H9 (cell line): ENCODE results near the gene REEP3. TPM values are rescaled to one million over a fixed set of nuclear protein-coding genes. Genes with fewer than 3 reads are reported as not detected.

Source experiments
- DNase-seq: peaks from one replicate; pipeline ENCODE4 v3.0.0-alpha.2; 2017
- H2AFZ ChIP-seq: one replicate; pipeline ENCODE4 v1.6.1; 2013; ENCODE audit warnings: mild to moderate bottlenecking, low read length, control low read depth, moderate library complexity
- H2AK5ac ChIP-seq: 2 replicates; pipeline ENCODE4 v1.6.1; 2013; ENCODE audit warnings: low read length, control low read depth, mixed read lengths; ENCODE audit not compliant: insufficient read length
- H2BK120ac ChIP-seq: one replicate; pipeline ENCODE4 v1.6.1; 2013; ENCODE audit warnings: low read depth, mild to moderate bottlenecking, low read length, control low read depth, inconsistent platforms; ENCODE audit not compliant: poor library complexity, severe bottlenecking
- H2BK12ac ChIP-seq: 2 replicates; pipeline ENCODE4 v1.6.1; 2013; ENCODE audit warnings: low read length, control low read depth, mixed read lengths, low read depth; ENCODE audit not compliant: insufficient read length
- H2BK15ac ChIP-seq: 2 replicates; pipeline ENCODE4 v1.6.1; 2013; ENCODE audit warnings: low read depth, low read length, control low read depth
- H2BK20ac ChIP-seq: one replicate; pipeline ENCODE4 v1.6.1; 2013; ENCODE audit warnings: low read depth, mild to moderate bottlenecking, low read length, control low read depth, inconsistent platforms; ENCODE audit not compliant: poor library complexity, severe bottlenecking
- H2BK5ac ChIP-seq: 2 replicates; pipeline ENCODE4 v1.6.1; 2013; ENCODE audit warnings: low read length, control low read depth, mixed read lengths; ENCODE audit not compliant: insufficient read length
- H3K14ac ChIP-seq: 2 replicates; pipeline ENCODE4 v1.6.1; 2013; ENCODE audit warnings: low read length, control low read depth; ENCODE audit not compliant: insufficient read depth
- H3K18ac ChIP-seq: 2 replicates; pipeline ENCODE4 v1.6.1; 2013; ENCODE audit warnings: low read depth, mild to moderate bottlenecking, mixed read lengths, low read length, control low read depth; ENCODE audit not compliant: insufficient read length
- H3K23ac ChIP-seq: 2 replicates; pipeline ENCODE4 v1.6.1; 2013; ENCODE audit warnings: low read length, control low read depth, mixed read lengths, low read depth; ENCODE audit not compliant: insufficient read length
- H3K23me2 ChIP-seq: 2 replicates; pipeline ENCODE4 v1.6.1; 2013; ENCODE audit warnings: low read depth, mild to moderate bottlenecking, mixed read lengths, low read length, control low read depth; ENCODE audit not compliant: insufficient read length, poor library complexity, severe bottlenecking
- H3K27ac ChIP-seq: 2 replicates; pipeline ENCODE4 v1.5.1; 2013; ENCODE audit warnings: low read length, control low read depth, mixed read lengths, low read depth; ENCODE audit not compliant: insufficient read length
- H3K27me3 ChIP-seq: 2 replicates; pipeline ENCODE4 v1.6.1; 2013; ENCODE audit warnings: low read length, control low read depth, inconsistent platforms; ENCODE audit not compliant: insufficient read depth
- H3K4ac ChIP-seq: 2 replicates; pipeline ENCODE4 v1.6.1; 2013; ENCODE audit warnings: low read depth, mild to moderate bottlenecking, control low read depth, inconsistent platforms, low read length, moderate library complexity
- H3K4me1 ChIP-seq: 2 replicates; pipeline ENCODE4 v1.6.1; 2013; ENCODE audit warnings: low read length, control low read depth, inconsistent platforms; ENCODE audit not compliant: insufficient read depth
- H3K4me2 ChIP-seq: 2 replicates; pipeline ENCODE4 v1.6.1; 2013; ENCODE audit warnings: low read length, control low read depth, mixed read lengths; ENCODE audit not compliant: insufficient read length, insufficient read depth
- H3K56ac ChIP-seq: 2 replicates; pipeline ENCODE4 v1.6.1; 2013; ENCODE audit warnings: low read depth, mild to moderate bottlenecking, mixed read lengths, low read length, control low read depth; ENCODE audit not compliant: insufficient read length
- H3K79me1 ChIP-seq: 2 replicates; pipeline ENCODE4 v1.6.1; 2013; ENCODE audit warnings: low read depth, mild to moderate bottlenecking, moderate library complexity, low read length, control low read depth, inconsistent platforms; ENCODE audit not compliant: insufficient read depth, poor library complexity, severe bottlenecking
- H3K79me2 ChIP-seq: 2 replicates; pipeline ENCODE4 v1.6.1; 2013; ENCODE audit warnings: low read length, control low read depth, inconsistent platforms; ENCODE audit not compliant: insufficient read depth
- H3K9ac ChIP-seq: 2 replicates; pipeline ENCODE4 v1.6.1; 2013; ENCODE audit warnings: low read length, control low read depth, mixed read lengths; ENCODE audit not compliant: insufficient read length; ENCODE audit errors: extremely low read depth
- H3K9me3 ChIP-seq: one replicate; pipeline ENCODE4 v1.6.1; 2013; ENCODE audit warnings: low read depth, low read length, inconsistent platforms; ENCODE audit not compliant: control insufficient read depth
- H3T11ph ChIP-seq: one replicate; pipeline ENCODE4 v1.6.1; 2013; ENCODE audit warnings: mild to moderate bottlenecking, low read length, control low read depth, inconsistent platforms
- H4K20me1 ChIP-seq: one replicate; pipeline ENCODE4 v1.6.1; 2013; ENCODE audit not compliant: control insufficient read depth, insufficient read length, insufficient read depth
- H4K5ac ChIP-seq: 2 replicates; pipeline ENCODE4 v1.6.1; 2013; ENCODE audit warnings: low read depth, mild to moderate bottlenecking, mixed read lengths, low read length, control low read depth; ENCODE audit not compliant: insufficient read length
- H4K8ac ChIP-seq: replicated peaks from 2 replicates; pipeline ENCODE4 v1.6.1; 2013; ENCODE audit warnings: low read length, control low read depth, mixed read lengths, low read depth; ENCODE audit not compliant: insufficient read length
- H4K91ac ChIP-seq: 2 replicates; pipeline ENCODE4 v1.6.1; 2013; ENCODE audit warnings: low read depth, mild to moderate bottlenecking, moderate library complexity, mixed read lengths, low read length, control low read depth; ENCODE audit not compliant: insufficient read length
- H3K27ac Mint-ChIP-seq, 3 experiments: 2 replicates in 2 of 3; 3 replicates in 1 of 3; pipeline ENCODE4 v1.8.0; 2020 to 2021; ENCODE audit warnings: mixed read lengths in 3 of 3, mild to moderate bottlenecking in 1 of 3, moderate library complexity in 1 of 3
- H3K27me3 Mint-ChIP-seq: 2 replicates; pipeline ENCODE4 v1.8.0; 2021; ENCODE audit warnings: low read depth, mild to moderate bottlenecking, moderate library complexity, mixed read lengths
- H3K36me3 Mint-ChIP-seq, 3 experiments: 2 replicates in 2 of 3; 3 replicates in 1 of 3; pipeline ENCODE4 v1.8.0; 2020 to 2021; ENCODE audit warnings: low read depth in 3 of 3, mixed read lengths in 3 of 3; ENCODE audit not compliant: insufficient read depth in 1 of 3
- H3K4me1 Mint-ChIP-seq, 2 experiments: 2 replicates each; pipeline ENCODE4 v1.8.0; 2020; ENCODE audit warnings: mixed read lengths in 2 of 2
- H3K4me3 Mint-ChIP-seq, 2 experiments: 2 replicates in 1 of 2; 3 replicates in 1 of 2; pipeline ENCODE4 v1.8.0; 2020 to 2021; ENCODE audit warnings: mild to moderate bottlenecking in 2 of 2, mixed read lengths in 2 of 2, moderate library complexity in 1 of 2
- H3K9me3 Mint-ChIP-seq, 2 experiments: 2 replicates in 1 of 2; 3 replicates in 1 of 2; pipeline ENCODE4 v1.8.0; 2020; ENCODE audit warnings: mild to moderate bottlenecking in 2 of 2, mixed read lengths in 2 of 2, moderate library complexity in 1 of 2
- WGBS: extraction: QIAGEN DNeasy Blood & Tissue Kit; methylation state at CpG from one replicate; pipeline ENCODE4 v1.1.7; 2013; ENCODE audit warnings: missing lambda C conversion rate, low lambda C conversion rate, mixed read lengths; ENCODE audit not compliant: insufficient read length; ENCODE audit errors: extremely low coverage; 5-methylcytosine and 5-hydroxymethylcytosine counted together
- total RNA-seq: library from RNA; stranded (reverse); gene quantifications from 2 replicates; pipeline ENCODE4 v1.2.1, GENCODE V29; 2021
- TF ChIP-seq, protein P1 (sequence below): fragments of 200-600 bp; sonication (generic); conservative IDR thresholded peaks from 3 replicates; pipeline ENCODE4 v1.8.0; 2021; ENCODE audit warnings: antibody characterized with exemption, mild to moderate bottlenecking

The REEP3 gene
- total RNA-seq, 1 experiment from 2014 or later, result 21.4 TPM

DNA sequence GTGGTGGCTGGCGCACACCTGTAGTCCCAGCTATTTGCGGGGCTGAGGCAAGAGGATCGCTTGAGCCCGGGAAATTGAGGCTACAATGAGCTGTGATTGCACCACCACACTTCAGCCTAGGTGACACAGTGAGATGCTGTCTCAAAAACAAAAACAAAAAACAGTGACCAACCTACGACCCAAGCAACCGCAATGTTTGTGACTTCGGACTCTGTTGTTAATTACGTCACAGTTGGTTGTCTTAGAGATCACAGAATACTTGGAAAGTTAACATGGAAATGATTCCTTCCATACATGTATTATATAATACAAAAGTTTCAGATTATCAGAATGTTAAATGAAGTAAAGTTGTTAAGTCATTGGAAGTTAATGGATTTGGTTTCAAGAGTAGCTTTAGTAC is 106.2 kb downstream of the REEP3 start:
- H3K4me3 Mint-ChIP-seq, result no peak overlapping the region

More for the DNA sequence above, 106.2 kb downstream of the REEP3 start:
- Histone ChIP-seq H3K27me3 (no peaks in the 10 kb centered on the region), H3K9me3 (no peaks in the 10 kb centered on the region), H2BK15ac (no peak overlapping the region), H3K9ac (no peak overlapping the region), H3K4me2 (no peak overlapping the region), H3K23me2 (peaks cover 15% of the 10 kb centered on the region), H4K91ac (no peak overlapping the region), H3K4me1 (peaks cover 2% of the 10 kb centered on the region; the same call in 1 of the 2 replicates), H3K4ac (no peak overlapping the region), H3K56ac (no peak overlapping the region), H3K23ac (no peak overlapping the region), H4K8ac (no peak overlapping the region), H3K27ac (no peak overlapping the region), H2BK5ac (no peak overlapping the region), H3K79me2 (no peaks in the 10 kb centered on the region), H4K5ac (no peak overlapping the region), H2BK120ac (no peak overlapping the region), H3T11ph (no peak overlapping the region), H2AK5ac (no peak overlapping the region), H2BK12ac (no peak overlapping the region), H3K79me1 (no peaks in the 10 kb centered on the region), H2BK20ac (no peak overlapping the region), H3K14ac (no peak overlapping the region), H4K20me1 (no peaks in the 10 kb centered on the region), H2AFZ (no peak overlapping the region), H3K18ac (no peak overlapping the region)
- no CpG with 5 or more reads among the region's 8 CpGs for WGBS
- TF ChIP-seq, protein P1, sequence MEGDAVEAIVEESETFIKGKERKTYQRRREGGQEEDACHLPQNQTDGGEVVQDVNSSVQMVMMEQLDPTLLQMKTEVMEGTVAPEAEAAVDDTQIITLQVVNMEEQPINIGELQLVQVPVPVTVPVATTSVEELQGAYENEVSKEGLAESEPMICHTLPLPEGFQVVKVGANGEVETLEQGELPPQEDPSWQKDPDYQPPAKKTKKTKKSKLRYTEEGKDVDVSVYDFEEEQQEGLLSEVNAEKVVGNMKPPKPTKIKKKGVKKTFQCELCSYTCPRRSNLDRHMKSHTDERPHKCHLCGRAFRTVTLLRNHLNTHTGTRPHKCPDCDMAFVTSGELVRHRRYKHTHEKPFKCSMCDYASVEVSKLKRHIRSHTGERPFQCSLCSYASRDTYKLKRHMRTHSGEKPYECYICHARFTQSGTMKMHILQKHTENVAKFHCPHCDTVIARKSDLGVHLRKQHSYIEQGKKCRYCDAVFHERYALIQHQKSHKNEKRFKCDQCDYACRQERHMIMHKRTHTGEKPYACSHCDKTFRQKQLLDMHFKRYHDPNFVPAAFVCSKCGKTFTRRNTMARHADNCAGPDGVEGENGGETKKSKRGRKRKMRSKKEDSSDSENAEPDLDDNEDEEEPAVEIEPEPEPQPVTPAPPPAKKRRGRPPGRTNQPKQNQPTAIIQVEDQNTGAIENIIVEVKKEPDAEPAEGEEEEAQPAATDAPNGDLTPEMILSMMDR, result no peak
- DNase-seq, result no peak
- peaks cover 32 to 35% of the 10 kb centered on the region in 2 experiments for H3K4me1 Mint-ChIP-seq
- no peak overlapping the region; a peak in 1 of 7 replicates for H3K27ac Mint-ChIP-seq
- H3K27me3 Mint-ChIP-seq, result peaks cover 2% of the 10 kb centered on the region
- H3K9me3 Mint-ChIP-seq, result no peaks in the 10 kb centered on the region
- 0 out of 7 replicates have a peak, but pooled peaks cover 0 to 4% (median 0%) of the 10 kb centered on the region in 3 experiments for H3K36me3 Mint-ChIP-seq
